GM18520 (cell line): ENCODE measurements around the gene EPHA2.

Experiments used
- ATAC-seq: cut with Tn5 transposase; IDR thresholded peaks from one replicate; pipeline ENCODE4 v1.9.1; 2021; ENCODE audit not compliant: unreplicated experiment

EPHA2 gene

DNA sequence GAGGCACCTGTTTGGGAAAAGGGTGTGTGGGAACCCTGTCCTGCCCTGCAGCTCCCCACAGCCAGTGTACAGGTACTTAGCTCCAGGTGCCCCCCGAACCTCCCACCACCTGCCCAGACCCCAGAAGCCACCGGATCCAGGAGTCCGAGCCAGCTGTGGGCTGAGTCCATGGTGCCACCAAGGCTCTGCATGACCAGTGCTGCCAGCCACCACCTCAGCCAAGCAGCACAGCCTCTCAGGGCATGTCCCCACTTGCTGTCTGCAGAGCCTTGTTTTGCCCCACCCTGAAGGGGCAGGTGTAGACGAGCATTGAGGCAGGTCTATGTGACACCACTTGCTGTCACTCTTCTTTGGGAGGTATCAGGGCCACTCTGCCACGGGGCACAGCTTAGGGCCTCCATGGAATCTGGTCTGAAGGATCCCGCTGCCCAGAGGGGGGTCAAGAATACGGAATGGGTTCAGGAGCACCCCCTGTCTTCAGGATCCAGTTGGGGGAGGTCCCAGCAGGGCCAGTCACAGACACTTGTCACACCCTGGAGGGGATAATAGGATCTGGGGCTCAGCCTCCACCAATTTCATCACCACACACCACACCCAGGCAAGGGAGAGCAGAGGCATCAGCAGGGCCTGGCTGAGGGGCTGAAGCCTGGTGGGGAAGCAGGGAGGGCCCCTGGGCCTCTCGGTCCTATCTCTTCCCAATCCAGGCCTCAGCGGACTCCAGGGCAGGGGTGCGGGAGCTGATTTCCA, 28.9 kb upstream of the EPHA2 start:
- no peak for ATAC-seq

DNA sequence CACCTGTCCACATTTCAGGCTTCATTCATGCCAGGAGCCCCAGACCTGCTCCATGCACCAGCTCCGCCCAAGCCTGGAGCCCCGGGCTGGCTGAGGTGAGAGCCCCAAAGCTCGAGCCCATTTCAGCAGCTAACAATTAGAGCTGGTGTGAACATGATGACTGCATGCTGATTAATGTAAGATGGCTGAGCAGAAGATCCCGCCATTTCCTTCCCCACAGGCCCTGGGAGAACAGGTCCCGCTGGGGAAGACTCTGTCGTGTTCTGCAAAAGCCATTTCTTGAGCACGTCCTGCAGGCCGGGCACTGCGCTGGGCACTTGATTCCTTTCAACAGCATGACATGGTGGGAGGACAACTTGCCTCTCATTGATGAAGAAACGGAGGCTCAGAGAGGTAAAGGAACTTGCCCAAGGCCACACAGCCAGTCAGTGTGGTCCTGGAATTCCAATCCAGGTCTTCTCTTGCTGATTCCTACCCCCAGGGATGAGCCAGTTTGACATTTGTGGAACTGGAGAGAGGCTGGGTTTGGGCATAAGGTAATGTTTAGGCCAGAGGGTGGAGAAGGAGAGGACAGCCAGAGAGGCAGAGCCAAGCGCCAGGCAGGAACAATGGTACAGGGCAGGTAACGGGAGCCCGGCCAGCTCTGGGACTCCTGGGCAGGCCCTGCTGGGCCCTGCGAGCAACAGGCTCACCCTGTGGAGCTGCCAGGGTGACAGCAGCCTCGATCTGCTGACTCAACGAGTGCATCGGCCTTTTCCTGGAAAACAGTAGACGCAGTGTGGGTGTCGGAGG, 28.1 kb upstream of the EPHA2 start:
- no peak for ATAC-seq

DNA sequence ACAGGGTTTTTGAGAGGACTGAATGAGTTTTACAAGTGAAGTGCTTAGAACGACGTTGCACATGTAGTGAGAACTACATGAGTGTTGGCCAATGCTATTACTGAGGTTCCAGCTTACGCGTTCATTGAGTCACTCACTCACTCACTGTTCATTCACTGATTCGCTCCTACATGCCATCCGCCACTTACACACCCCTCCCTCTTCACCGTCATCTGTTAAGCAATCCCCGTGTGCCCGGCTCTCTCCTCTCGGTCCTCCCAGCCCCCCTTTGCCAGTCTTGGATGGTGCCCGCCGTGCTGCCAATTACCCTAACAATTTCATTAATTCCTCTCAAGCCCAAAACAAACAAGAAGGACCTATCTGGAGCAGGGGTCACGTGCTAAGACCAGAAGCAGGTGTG, 27.3 kb upstream of the EPHA2 start:
- ATAC-seq: no peak

DNA sequence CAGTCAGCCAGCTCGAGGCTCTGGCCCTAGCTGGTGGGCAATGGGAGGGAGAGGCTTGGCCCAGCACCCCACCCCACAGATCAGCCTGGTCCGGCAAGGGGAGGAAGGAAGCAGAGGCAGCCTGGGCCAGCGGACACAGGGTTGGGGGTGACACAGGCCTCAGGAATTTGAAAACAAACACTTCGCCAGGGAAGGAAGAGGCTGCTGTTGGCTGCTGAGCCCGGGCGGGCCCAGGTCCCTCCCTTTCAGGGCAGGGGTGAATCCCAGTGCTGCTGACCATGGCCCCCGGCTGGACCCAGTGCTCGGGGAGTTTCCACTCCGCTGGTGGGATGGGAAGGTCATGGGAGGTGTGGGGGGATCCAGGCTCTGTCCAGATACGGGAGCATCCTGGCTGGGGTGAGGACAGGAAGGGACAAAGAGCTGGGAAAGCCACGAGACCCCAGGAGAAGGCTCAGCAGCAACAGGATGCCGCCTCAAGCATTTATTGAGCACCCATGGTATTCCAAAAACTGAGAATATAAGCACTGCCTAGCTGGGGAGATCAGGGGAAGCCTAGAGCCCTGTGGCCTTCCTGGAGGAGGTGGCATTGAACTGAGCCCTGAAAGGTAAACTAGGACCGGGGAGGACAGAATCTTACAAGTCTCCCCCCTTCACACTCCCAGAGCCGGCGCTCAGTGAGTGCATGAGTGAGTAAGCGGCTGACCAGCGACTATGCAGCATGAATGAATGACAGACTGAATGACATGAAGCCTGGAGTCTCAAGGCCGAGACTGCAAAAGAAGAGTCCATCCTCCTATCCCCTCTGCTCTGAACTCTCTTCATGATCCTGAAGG, 26.2 kb upstream of the EPHA2 start:
- ATAC-seq: no peak

DNA sequence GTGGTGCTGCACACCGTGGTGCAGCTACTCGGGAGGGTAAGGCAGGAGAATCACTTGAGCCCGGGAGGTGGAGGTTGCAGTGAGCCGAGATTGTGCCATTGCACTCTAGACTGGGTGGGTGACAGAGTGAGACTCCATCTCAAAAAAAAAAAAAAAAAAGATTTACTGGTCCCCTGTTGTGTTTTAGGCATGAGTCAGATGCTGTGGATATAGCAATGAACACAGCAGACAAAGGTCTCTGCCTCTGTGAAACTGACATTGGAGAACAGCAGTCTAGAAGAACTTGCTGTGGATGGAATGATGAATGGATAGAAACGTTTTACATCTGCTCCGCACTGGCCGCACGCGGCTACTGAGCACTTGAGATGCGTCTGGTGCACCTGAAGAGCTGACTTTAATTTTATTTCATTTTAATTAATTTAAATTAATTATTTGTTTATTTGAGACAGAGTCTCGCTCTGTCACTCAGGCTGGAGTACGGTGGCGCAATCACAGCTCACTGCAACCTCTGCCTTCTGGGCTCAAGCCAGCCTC, 24.5 kb upstream of the EPHA2 start:
- ATAC-seq: no peak

DNA sequence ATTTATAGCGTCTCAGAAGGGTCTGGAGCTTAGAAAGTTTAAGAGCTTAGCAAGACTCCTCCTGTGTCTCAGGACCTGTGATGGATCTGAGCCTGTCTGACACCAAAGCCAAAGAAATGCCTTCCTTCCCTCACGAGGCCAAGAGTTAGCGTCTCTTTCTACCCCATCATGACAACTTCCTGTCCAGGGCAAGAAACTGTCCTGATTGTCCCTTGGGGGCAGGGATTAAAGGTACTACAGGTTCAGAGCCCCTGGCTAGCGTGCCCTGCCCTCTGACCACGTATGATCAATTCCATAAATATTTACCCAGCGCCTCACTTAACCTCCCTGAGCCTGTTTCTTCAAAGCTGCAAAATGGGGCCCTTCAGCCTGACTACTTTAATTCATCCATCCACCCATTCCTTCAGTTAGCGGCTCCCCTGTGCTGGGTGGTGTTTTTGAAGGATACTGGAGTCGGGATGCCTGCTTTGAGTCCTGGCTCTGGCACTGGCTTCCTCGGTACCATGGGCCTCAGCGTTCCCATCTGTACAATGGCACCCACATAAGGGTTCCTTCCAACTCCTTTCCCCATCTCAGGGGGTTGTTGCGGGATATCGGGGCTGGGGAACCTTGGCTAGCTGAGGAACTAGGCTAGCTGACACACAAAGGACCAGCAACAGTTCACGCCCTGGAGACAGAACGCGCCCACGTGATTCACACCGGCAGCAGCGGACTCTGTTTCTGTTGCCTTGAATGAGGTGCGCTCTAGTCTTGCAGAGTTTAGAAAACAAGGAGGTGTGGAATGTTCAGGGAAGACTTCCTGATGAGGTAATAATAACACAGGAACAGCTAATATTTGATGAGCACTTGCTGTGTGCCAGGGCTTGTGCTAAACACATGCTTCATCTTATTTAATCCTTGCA, 23.0 kb upstream of the EPHA2 start:
- ATAC-seq: no peak

DNA sequence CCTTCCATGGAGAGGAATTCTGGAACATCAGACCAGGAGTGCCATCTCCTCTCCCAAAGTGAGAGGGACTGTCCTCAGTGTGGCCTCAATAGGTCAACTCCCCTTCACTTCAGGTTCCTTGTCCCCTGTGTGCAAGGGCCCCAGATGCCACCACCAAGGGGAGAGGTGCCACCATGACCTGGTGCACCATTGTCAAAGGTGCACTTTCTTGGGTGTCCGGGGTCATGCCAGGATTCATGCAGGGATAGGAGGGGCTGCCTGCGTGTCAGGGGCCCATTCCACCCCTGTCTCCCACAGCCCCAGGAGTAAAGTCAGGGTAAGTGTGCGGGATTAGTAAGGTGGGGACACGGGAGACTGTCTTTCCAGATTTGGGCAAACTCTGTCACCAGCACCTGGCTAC, 21.4 kb upstream of the EPHA2 start:
- no peak for ATAC-seq

DNA sequence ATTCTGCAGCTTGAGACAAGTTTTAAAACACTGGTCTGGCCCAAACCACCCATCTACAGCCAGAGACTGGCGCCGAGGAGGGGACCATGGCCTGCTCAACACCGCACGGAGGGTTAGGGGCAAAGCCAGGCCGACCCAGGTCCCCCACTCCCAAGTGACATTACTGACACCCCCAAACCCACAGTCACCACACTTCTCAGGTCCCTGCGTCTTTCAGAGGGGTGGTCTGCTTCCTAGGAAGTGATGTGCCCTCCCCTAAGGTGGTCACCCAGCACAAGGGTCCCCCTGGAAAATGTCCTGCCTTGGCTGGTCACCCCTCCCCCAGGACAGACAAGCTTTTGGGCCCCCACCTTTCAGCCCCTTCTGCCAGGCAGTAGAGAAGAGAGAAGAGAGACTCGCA, 20.8 kb upstream of the EPHA2 start:
- ATAC-seq: no peak

DNA sequence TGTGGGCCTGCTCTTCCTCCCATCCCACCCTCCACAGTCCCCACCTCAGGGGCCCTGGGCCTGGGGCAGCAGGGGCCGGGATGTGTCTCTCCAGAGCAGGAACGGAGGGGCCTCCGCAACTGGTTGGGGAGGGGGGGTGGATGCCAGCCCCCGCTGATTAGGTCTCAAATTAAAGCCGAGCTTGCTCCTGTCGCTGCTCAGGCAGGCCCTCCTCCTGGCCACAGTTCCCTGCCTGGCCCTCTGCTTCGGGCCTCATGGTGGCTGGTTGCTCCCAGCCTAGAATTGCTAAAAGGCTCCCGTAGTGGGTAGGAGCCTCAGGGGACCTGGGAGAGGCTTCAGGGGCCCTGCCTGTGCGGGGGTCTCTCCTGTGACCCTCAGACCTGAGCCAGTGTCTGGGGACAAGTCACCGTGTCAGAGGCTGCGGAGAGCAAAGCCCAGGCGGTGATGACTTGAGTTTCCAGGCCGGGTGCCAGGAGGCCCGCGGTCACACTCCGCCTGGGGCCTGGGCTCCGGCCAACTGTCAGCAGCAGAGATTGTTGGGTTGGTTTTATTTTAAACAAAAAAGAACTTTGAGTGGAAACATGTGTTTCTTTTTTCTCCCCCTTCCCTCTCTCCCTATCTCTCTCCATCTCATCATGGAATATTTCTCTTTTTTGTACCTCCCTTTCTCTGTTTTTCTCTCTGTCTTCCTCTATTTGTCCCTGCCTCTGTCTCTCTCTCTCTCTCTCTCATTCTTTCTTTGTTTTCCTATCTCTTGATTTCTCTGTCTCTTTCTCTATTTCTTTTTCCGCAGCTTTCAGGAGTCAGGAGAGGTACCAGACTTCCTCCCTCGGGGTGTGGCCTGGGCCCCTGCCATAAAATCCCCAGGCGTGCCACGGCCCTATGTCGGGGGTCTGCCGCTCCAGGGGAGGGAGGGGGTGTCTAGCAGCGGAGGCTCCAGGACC, 20.0 kb upstream of the EPHA2 start:
- ATAC-seq: no peak

DNA sequence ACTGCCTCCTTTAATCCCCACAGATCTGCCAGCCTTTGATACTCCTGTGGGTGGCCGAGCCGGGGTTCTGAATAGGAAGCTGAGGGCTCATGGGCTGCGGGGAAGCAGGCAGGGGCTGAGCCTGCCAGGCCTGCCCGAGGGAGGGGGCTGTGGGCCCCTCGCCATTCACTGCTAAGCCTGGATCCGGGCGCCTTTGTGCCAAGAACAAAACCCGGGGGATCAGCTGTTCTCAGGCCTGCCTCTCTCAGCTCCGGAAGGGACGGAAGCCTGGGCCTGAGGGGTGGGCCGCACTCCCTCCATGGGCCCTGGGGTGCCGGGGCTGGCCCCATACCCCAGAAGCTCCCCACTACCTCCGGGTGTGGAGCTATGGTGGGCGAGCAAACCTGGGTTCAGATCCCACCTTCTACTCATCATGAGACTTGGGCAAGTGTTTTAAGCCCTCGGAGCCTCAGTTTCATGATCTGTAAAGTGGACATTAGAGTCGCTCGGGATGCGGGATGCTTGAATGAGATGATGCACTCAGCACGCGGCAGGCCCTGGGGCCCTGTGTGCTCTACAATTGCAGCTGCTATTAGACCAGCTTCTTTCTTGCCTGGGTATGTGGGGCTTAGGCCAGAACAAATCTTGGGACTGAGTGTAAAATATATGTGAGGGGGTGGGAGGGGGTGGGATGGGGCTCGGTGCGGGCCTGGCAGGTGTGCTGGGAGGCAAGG, 19.2 kb upstream of the EPHA2 start:
- no peak for ATAC-seq

DNA sequence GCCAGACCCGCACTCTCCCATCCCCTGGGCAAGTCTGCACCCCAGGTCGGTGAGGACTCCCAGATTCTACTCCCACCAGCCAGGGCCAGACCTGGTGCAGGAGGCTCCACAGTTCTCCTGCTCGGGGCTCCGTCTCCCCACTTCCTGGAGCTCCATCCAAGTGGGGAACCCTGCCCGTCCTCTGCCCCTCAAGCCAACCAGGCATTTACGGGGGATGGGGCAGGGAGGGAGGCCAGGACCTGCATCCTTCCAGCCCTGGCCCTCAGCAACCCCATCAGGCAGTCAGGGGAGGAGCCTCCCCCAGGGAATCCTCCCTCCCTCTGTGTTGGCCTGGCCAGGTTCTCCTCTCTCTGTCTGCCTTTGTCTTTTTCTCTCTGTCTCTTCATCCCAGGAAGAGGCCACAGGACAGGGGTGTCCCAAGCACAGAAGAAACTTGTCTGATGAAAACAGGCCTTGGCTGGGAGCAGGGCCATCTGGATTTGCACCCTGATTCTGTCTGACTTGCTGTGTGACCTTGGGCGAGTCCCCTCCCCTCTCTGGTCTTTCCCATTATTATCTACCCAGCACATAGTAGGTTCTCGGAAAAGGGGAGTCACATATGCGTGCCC, 18.5 kb upstream of the EPHA2 start:
- no peak for ATAC-seq

DNA sequence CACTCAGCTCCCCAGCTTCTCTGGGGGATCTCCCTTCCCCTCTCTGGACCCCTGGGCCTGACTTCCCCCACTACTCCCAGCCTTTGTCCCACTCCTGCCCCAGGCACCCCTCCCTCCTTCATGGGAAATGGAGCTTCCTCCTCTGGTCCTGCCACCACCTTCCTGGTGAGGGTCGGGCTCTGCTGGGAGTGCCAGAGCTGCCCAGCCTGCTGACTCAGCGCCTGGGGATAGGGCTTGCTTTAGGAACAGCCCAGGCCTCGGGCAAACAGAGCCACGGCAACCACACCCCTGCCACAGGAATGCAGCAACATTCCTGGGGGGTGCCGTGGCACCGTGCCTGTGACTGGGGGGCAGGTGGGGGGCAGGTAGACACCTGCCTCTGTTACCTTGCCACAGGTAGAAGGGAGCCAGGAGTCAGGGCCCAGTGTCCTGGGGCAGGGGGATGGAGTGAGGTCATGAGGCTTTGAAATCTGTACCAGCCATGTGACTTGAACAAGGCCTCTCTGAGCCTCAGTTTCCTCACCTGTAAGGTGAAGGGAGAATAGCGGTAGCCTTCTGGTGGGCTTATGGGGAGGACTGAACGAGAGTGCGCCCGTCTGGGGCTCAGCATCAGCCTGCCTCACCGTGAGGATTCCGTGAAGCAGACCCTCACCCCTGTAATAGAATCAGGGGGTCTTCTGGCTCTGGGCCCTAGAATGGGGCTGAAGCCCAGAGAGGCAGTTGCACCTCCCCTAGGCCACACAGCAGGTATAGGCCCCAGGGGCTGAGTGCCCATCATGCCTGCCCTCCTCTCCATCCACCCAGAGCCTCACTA, 17.8 kb upstream of the EPHA2 start:
- ATAC-seq: no peak

DNA sequence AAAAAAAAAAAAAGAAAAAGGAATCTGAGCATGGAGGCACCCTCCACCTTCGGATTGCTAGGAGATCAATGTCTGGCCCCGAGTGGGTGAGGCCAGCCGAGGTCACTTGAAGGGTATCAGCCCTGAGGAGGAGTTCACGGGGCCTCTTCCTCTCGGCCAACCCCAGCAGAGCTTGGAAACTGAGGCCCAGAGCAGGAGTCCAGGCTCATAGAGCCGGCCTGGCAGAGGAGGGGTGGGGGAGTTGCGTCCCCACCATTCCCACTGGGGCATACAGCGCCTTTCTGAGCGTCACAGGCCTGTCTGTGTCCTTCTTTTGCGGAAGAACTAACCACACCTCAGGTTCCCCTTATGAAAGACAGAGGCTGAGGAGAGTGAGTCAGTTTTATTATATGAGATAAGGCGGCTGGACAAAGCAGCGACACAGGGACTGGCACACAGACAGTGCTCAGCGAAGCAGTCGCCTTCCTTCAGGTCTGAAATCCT, 17.1 kb upstream of the EPHA2 start:
- ATAC-seq: no peak

DNA sequence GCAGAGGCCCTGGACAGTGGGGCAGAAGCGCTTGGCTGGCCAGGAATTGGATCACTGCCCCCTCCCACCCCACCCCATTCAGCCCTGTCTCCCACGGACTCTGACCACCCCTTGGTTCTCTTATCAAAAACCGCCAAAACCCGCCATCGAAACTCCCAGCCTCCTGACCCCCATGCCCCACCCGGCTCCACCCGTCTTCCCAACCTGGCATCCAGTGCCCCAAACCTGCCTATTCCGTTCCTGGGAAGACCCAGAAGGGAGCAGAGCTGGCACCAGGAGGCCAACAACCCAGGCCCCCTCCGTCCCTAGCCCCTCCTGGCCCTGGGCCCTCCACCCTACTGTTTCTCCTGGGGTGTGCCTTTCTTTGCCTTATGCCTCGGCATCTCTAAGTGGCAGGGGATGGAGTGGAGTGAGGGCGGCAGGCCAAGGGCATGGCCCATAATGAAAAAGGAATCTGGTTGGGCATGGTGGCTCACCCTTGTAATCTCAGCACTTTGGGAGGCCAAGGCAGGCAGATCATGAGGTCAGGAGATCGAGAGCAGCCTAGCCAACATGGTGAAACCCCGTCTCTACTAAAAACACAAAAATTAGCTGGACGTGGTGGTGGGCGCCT, 16.5 kb upstream of the EPHA2 start:
- ATAC-seq: no peak

DNA sequence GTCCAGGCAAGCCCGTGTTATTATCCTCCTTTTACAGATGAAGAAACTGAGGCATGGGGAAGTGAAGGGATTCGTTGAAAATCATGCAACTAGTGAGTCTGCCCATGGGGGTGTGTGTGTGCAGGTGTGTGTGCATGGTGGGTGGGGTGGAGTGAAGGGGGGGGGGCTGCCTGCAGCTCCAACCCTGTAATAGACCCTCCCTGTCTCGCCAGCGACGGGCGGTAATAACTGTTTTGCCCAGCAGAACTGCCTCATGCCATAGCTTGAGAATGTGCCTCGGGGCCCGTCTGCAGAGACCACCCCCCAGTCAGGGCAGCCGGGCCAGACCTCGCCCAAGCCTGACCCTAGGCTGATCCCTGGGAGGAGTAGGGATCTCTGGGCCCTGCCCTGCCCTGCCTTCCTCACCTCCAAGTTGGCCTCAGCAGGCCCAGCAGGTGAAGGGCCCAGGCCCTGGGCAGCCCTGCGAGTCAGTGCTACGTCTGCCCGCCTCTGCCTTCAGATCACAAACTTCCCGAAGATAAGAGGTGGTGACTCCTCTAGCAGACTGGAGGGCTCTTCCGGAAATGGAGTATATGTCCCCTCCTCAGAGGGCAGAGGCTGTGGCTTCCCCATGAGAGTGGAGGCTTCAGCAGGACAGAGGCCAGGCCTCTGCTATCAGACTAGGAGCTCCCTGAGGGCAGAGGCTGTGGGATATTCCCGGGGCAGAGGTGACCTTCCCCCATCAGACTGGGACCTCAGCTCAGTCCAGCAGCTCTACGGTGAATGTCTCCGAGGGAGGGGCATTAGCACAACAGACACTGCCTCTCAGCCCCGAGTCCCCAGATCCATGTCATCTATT, 15.7 kb upstream of the EPHA2 start:
- no peak for ATAC-seq

DNA sequence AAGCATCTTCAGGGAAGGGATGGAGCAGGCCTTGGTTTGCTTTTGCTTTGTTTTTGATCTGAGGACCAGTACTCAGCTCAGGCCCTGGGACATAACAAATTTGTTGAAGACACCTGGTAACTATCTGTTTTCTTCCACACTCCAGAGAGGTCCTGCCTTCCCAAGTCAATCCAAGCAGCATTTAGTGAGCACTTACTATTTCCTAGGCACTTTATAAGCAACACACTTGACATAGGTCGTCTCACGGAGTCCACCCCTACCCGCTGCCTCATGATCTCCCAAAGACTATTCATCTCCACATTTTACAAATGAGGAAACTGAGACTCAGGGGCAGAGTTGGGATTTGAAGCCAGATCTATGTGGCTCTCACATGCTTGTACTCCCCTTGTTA, 14.4 kb upstream of the EPHA2 start:
- no peak for ATAC-seq
